Right ventricle myocardium superior (tissue), 1 donor: Measurements from ENCODE around the gene EYS. TPM values are rescaled to one million over a fixed set of nuclear protein-coding genes. Genes with fewer than 3 reads are reported as not detected.

Experiments used
- ATAC-seq: fragments of 200-7000 bp; cut with Tn5 transposase; one replicate; pipeline ENCODE4 v1.9.1; 2020; ENCODE audit warnings: mild to moderate bottlenecking; ENCODE audit not compliant: poor library complexity
- DNase-seq: peaks from one replicate; pipeline ENCODE4 v3.0.0-alpha.2; 2020
- intact Hi-C: fragments of 100-400 bp; cut with DNase I; formaldehyde crosslinking; loops from one replicate; pipeline ENCODE4 v1.11.2; 2022
- total RNA-seq: library from RNA; stranded (reverse); fragmentation: NEBNext Ultra II Directional; extraction: Animal tissue kit (Norgen Biotek cat#: 25700); gene quantifications from one replicate; pipeline ENCODE4 v1.2.1, GENCODE V29; 2021
- donor health status: DM: no; HTN: yes; CAD: no; lungs with severe emphysema.

EYS gene
- total RNA-seq, 1 donor from 2014 or later: not detected

DNA sequence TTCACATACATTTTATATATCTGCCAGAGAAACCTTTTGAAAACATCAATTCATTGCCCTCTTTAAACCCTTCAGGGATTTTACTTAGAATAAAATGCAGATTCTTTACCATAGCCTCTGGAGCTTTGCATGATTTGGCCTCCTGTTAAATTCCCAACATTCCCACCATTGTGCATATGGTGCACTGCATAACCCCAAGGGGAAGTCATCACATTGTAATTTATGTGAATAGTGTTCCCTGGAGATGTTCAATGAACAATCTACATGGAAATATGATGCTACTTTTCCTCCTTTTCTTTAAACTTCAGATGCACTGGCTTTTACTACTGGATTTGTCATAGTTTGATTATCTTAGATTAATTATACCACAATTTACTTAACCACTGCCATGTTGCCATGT is 1976.7 kb downstream of the EYS start:
- DNase-seq (no peak), ATAC-seq (no peak)
- intact Hi-C loops: no loop called here

DNA sequence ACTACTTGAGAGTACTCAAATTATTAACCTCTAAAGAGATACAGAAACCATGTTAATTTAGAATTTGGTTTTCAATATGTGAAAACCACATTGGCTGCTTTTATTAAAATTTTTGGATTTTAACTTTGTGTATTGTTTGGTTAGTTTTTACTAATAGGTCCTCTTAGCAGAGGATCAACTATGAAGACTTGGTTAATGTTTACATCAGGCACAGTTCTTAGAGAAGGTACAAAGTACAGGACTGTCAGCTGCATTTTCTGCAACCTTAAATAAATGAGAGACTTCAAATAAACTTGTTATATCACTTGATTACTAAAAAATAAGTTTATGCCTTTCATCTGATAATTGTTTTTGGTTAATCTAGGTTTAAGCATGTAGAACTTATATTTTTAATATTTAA is 1982.3 kb downstream of the EYS start:
- intact Hi-C loops: no loop called here
- ATAC-seq (no peak), DNase-seq (no peak)

DNA sequence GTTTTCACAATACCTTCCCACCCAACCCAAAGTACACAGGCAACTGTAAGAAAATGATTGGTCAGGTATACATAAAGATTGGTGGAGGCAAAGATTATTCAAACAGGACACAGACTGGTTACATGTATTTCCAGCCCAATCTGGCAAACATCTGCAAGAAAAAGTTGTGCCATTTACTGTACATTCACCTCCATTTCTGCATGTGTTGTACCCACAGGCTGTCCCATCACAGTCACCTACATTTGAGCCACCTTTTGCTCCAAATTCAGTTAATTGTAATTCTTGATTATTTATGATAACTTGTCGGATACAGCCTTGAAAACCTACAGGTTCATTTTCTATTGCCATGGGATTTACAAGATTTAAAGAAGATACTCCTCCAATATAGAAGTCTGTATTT is 1985.8 kb downstream of the EYS start:
- intact Hi-C loops: no loop called here
- ATAC-seq (no peak), DNase-seq (no peak)

DNA sequence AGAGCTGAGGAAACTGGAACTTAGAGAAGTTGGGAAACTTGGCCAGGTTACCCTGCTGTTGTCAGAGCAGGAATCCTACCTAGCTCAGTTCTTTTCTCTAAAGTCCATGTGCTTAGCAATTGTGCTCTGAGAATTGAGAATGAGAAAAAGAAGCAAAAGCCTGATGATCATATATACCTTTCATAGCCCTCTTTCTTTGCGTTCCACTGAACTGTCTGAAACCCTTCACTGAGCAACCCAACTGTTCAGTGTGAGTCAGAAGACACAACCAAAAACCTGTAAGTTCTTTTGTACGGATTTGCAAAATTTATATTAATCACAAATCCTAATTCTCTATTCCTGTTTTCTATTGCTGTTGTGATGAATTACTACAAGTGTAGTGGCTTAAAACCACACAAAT is 1990.9 kb downstream of the EYS start:
- no peak for DNase-seq
- no peak for ATAC-seq
- intact Hi-C loops: no loop called here

DNA sequence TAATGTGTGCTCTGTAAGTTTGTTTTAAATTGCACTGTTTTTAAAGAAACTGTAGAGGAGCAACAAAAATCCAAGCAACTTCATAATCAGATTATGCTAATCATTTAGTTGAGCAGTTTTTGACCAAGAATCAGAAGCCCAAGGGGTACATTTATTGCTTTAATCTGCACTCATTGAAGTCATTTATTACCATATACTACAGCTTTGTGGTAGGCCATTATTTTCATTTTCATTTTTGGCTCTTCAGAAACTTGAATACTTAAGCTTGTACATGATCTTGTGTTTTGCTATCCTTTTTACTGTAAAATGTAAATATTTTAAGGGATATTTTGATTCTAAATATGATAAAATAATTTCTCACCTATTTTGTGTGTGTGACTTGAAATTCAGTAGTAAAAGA is 1992.9 kb downstream of the EYS start:
- DNase-seq (no peak), ATAC-seq (no peak)
- intact Hi-C loops: no loop called here

DNA sequence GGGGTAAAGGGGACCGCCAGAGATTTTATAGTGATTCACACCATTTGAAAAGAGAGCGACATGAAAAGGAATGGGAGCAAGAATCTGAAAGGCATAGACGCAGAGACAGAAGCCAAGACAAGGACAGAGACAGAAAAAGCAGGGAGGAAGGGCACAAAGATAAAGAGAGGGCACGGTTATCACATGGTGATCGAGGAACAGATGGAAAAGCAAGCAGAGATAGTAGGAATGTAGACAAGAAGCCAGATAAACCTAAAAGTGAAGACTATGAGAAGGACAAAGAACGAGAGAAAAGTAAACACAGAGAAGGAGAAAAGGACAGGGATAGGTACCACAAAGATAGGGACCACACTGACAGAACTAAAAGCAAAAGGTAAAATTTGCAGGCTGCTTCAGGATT is 1993.7 kb downstream of the EYS start:
- ATAC-seq (no peak), DNase-seq (no peak)
- intact Hi-C loops: no loop called here

DNA sequence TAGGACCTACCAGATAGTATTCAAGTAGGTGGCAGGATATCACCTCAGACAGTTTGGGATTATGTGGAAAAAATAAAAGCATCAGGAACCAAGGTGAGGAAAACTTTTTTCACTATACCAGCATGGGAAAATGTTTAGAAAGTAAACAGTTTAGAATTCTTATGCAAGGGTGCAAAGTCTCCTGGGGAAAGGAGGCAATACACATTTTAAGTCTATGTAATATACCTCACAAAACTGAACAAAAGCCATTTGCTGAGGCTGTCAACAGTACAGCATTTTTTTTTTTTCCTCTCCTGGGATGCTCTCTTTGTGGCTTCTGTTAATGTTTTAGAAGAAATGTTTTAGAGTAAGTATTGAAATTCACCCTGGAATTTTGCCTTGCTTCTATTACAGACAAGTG is 1997.9 kb downstream of the EYS start:
- intact Hi-C loops: no loop called here
- ATAC-seq: no peak
- DNase-seq: no peak

DNA sequence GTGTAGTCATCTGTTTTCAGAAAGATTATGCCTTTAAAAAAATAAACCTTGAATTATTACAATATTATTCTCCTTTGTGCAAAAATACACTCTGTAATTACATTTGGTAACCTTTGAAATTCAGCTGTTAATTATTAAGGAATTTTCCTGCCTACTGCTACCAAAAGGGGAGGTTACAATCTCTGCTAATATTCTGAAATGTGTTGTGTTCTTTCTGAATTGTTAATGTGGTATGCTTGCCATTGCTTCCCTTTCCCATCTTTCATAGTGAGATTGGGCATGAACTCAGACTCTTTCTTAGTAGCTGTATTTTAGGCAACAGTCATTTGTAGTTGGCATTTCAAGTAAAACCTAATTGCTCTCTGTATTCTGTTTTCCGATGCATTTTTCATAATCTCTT is 1998.4 kb downstream of the EYS start:
- no peak for ATAC-seq

DNA sequence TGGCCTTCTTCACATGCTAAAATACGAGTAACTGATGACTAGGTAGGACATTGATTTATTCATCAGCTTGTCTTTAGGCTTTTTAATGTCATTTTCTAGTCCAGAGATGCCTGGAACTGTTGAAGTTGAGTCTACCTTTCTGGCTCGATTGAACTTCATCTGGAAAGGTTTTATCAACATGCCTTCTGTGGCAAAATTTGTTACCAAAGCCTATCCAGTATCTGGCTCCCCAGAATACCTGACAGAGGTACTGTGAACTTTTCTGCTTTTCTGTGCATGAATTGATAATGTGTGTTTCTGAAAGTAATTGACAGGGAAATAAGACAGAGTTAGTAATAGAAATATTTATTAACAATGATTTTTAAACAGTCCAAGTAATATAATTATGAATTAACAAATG is 2000.4 kb downstream of the EYS start:
- intact Hi-C loops: no loop called here
- DNase-seq (no peak), ATAC-seq (no peak)

More for the DNA sequence above, 1998.4 kb downstream of the EYS start:
- no peak for DNase-seq
- intact Hi-C loops: no loop called here

DNA sequence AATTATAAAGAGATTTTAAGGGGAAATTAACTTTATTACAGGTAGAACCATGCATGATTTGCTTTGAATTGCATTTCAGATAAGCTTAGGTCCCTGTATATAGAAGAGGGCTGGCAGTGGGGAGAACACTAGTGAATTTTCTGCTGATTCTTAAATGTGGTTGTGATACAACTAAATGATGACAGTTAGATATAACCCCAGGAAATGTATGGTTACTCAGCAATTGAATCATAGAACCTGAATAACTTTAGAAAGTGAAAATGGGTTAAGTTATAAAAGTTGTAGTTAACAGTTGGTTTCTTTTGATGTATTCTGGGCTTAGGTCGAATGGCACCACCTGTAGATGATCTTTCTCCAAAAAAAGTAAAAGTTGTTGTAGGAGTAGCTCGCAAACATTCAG is 2001.3 kb downstream of the EYS start:
- DNase-seq (no peak), ATAC-seq (no peak)
- intact Hi-C loops: no loop called here

DNA sequence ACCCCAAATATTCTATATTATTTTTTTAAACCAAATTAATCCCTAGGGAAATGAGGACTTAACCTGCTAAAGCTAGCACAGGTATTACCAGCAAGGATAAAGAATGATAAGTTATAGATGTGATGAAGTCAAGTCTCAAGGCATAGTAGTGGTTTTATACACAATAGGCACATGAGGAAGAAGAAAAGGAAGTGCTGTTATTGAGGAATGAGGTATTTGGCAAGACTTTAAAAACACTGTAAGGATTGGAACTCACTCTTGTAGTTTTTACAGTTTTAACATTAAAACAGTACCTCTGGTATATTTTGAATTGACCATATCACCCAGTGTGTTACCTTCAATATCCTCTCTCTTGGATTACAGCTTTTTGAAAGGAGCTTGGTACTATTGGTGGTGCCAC is 2016.8 kb downstream of the EYS start:
- ATAC-seq: no peak
- intact Hi-C loops: no loop called here
- no peak for DNase-seq

DNA sequence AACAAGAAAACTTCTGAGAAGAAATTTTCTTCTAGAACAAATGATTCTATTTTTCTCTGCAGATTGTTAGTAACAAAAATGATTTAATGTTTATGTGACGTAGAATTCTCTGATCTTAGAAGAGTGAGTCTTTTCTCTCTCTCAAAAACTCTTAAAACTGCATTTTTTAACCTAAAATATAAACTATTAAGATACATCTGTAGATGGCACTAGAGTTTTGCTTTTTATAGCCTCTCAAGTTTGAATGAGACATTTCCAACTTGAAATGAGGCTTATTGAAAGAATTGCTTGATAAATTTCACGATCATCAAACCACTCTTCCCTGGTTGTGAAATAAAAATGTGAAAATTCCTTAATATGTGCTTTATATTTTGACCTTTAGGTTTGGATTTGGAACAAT is 2017.6 kb downstream of the EYS start:
- intact Hi-C loops: no loop called here
- ATAC-seq (no peak), DNase-seq (no peak)

DNA sequence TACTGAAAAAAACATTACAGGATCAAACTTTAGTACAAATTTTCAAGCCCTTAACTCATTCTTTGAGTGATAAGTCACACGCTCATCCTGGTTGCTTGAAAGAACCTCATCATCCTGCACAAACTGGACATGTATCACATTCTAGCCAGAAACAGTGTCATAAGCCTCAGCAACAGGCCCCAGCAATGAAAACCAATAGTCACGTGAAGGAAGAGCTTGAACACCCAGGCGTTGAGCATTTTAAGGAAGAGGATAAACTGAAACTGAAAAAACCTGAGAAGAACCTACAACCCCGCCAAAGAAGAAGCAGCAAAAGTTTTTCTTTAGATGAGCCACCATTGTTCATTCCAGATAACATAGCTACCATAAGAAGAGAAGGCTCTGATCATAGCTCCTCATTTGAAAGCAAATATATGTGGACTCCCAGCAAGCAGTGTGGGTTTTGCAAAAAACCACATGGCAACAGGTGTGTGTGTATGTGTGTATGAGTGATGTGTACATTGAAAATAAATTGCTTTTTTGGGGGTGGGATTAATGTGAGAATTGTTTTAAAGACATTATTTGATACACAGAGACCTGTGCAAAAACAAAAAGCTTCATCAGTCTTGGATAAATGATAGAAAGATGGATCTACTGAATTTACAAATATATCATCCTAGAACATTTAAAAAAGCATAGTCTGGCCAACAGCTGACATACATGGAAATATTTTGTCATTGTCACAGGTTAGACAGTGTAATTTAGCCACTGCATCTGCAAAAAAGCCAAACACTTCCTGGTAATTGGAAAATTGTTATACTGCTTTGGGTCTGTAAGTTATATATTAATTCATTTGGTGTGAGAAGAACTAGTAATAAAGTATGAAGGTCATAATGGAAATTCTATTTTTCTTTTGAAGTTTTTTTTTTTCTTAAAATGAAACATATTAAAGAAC is 2021.3 kb downstream of the EYS start:
- no peak for ATAC-seq

DNA sequence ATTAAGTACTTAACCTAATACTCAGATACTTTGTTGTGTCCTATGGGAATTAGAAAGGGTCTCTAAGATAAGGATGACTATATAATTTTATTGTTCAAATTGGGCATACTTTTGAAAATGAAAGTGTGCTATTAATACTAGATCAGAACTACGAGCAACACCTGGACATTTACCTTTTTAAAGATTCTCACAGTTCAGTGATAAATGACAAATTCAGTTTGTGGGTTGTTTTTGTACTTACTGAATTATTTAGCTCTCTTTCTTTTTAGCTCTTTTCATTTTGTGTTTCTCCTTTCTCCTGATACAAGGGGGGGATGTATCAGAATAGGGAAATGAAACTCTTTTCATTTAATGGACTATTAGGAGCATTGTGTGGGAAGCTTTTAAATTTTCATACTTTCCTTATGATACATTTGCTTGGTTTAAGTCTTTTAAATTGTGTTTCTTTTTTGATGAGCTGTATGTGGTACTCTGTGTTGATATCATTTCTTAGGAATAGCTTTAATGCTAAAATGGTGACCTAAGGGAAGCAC is 2023.9 kb downstream of the EYS start:
- ATAC-seq (no peak), DNase-seq (no peak)
- intact Hi-C loops: no loop called here

More for the DNA sequence above, 2021.3 kb downstream of the EYS start:
- intact Hi-C loops: no loop called here
- DNase-seq: no peak

DNA sequence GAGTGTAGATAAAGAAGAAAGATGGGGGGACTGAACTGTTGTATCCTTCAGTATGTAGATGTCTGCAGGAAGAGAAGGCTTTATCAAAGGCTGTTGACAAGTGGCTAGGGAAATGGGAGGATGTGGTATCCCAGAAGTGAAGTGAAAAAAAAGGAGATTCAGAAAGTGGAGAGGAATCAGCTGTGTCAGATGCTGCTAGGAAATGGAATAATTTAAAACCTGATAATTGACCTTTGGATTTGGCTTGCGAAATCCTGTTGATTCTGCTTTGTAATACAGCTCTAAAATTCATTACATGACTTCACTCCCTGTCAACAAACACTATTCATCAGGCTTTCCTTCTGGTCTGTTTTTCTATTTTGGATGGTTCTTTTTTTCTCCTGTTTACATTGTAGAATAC is 2029.7 kb downstream of the EYS start:
- intact Hi-C loops: no loop called here
- DNase-seq: no peak
- ATAC-seq: peak; percentile 48

DNA sequence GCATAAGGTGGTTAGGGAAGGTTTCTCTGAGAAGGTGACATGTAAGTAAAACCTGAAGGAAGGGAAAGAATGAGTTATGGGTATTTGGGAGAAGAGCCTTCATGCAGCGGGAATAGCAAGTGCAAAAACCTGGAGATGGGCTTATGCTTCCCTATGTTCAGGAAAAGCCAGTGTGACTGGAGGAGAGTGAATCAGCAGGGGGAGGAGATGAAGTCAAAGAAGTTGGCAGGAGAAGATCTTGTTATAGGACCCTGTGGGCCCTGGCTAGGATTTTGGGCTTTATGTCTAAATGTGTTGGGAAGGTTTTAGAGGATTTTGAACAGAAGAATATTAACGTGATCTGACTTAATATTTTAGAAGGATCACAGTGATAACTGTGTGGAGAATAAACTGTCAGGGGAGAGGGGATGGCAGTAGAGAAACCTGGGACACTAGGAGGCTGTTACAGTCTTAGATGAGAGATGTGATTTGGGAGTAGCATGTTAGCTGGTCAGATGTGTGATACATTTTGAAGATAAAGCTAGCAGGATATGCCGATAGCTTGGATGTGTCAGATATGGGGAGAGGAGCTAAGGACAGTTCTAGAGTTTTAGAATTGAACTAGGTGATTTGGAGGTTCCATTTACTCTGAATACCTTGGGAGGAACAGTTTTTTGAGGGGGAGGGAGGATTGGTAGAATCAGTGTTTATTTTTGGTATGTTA is 2030.5 kb downstream of the EYS start:
- DNase-seq (no peak), ATAC-seq (peak; percentile 30)
- intact Hi-C loops: no loop called here

DNA sequence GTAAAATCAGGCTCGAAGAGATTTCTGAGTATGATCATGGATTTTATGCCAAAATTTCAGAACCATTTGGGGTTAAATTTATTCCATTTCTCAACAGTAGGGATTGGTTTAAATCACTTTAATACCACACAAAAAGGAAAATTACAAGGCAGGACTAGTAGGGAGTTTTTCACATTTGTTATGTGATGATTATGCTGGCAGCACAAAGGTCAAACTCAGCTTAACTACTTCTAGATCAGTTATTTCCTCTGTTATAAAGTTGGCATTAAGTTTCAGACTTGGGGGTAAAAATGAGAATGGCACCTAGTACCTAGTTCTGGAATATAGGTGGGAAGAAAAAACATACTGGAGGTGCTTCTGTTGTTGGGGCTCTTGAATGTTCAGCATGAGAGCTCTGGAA is 2031.9 kb downstream of the EYS start:
- DNase-seq (no peak), ATAC-seq (no peak)
- intact Hi-C loops: no loop called here

DNA sequence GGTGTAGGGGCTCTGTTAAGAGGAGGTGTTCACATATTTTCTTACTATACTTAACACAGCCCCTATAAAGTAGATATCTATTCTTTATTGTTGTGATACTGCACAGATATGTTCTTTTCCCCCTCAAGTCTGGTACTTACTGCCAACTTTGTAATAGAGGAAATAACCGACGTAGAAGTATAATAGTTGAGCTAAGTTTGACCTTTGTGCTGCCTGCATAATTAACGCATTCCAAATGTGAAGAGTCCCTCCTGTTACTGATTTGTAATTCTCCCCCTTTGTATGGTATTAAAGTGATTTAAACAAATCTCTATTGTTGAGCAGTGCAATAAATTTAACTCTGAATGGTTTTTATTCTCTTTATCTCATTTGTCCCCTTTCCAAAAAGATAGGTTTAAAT is 2032.4 kb downstream of the EYS start:
- ATAC-seq (no peak), DNase-seq (no peak)
- intact Hi-C loops: no loop called here

DNA sequence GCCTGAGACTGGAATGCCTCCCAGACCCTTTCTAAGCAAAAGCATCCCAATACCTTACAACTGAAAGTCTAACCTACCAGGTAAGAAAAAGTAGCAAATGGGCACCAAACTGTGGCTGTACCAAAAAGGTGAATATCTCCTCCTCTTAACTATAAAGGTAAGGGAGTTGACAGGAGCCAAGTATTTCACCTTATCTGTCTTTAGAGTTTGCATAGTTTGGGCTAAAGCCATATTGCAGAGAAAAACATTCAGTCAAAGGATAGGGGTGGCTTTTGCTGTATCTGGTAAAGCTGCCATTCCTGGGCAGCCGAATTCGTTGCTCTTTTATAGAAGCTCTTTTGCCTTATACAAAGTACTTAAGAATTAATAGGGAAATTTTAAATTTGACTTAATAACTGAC is 2033.3 kb downstream of the EYS start:
- ATAC-seq: no peak
- intact Hi-C loops: no loop called here
- no peak for DNase-seq

DNA sequence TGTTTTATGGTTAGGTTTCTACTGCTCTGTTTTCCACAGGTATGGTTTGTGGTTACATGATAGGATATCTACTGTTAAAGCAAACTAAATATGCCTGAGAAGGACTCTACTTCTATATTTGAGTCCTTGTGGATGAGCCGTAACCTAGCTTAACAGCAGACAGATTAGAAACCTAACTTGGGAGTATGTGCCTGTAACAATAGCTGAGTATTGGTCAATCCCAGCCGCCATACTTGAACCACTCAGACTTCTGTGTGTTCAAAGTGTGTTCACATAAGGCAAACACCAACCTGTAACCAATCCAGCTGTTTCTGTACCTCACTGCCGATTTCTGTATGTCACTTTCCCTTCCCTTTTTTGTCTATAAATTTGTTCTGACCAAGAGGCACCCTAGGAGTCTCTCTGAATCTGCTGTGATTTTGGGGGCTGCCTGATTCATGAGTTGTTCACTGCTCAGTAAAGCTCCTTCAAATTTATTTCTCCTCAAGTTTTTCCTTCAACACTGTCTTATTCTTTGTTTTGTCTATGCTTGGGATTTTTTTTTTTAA is 2034.4 kb downstream of the EYS start:
- no peak for DNase-seq
- intact Hi-C loops: no loop called here
- ATAC-seq: no peak
